ENCODE results near the gene EIF4B. TPM values are rescaled to one million over a fixed set of nuclear protein-coding genes. Genes with fewer than 3 reads are reported as not detected.

Gene EIF4B
- total RNA-seq, 1 experiment from 2014 or later = 445 TPM

DNA sequence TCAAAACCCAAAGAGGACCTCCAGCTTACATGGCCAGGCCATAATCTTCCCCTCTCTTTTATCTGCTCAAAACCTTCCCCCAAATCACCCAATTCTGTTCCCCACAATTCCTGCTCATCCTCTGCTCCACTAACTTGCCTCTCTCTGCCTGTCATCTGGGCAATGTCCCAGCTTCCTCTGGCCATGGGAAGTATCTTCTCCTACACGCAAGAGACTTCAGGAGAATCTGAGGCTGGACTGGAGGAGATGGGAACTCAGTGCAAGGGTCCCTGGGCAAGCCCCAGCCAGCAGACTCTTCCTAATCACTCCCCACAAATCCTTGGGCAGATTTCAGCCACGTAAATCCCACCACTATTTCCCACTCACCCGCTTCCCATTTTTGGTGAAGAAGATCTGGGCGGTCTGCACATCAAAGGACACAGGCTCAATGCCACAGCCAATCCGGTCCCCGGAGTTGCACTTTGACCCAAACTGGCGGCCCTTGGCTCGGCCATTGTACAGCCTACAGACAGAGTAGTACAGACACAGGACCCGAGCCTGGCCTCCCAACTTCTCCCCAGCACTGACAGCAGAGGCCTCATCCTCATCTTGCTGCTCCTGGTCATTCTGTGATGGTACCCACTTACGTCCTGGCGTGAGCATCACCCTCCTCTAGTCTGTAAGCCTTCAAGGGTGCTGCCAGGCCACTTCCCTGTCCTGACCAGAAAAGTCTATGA is 68.2 kb downstream of the EIF4B start:
- intact Hi-C loops (cut with micrococcal nuclease; ENCODE audit: unreplicated experiment) = no loop called here
- H3K9me3 Mint-ChIP-seq (ENCODE audit: unreplicated experiment) = no peaks in the 10 kb centered on the region
- no peak overlapping the region for H3K4me3 Mint-ChIP-seq (ENCODE audit: unreplicated experiment)
- H3K27me3 Mint-ChIP-seq (ENCODE audit: insufficient read depth, unreplicated experiment) = no peaks in the 10 kb centered on the region
- peaks cover 4% of the 10 kb centered on the region; the same call in 1 of the 2 replicates for H3K4me1 ChIP-seq
- TF ChIP-seq, protein P1, sequence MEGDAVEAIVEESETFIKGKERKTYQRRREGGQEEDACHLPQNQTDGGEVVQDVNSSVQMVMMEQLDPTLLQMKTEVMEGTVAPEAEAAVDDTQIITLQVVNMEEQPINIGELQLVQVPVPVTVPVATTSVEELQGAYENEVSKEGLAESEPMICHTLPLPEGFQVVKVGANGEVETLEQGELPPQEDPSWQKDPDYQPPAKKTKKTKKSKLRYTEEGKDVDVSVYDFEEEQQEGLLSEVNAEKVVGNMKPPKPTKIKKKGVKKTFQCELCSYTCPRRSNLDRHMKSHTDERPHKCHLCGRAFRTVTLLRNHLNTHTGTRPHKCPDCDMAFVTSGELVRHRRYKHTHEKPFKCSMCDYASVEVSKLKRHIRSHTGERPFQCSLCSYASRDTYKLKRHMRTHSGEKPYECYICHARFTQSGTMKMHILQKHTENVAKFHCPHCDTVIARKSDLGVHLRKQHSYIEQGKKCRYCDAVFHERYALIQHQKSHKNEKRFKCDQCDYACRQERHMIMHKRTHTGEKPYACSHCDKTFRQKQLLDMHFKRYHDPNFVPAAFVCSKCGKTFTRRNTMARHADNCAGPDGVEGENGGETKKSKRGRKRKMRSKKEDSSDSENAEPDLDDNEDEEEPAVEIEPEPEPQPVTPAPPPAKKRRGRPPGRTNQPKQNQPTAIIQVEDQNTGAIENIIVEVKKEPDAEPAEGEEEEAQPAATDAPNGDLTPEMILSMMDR (IDR thresholded peaks at IDR 0.05; ENCODE audit: insufficient read depth in 1 of 2, low read depth in 1 of 2, low read length in 1 of 2, severe bottlenecking in 1 of 2, unreplicated experiment in 1 of 2) = no peak
- H3K4me1 Mint-ChIP-seq (ENCODE audit: low read depth, unreplicated experiment) = peaks cover 8% of the 10 kb centered on the region
- H3K4me3 ChIP-seq (ENCODE audit: low read depth, low read length) = no peak overlapping the region
- no peaks in the 10 kb centered on the region; the same call in 1 of the 2 replicates for H3K36me3 ChIP-seq (ENCODE audit: control insufficient read depth, insufficient read depth, low read length)
- DNase-seq = no peak
- H3K36me3 Mint-ChIP-seq (ENCODE audit: insufficient read depth, unreplicated experiment) = peaks cover 11% of the 10 kb centered on the region
- no TSS peak for BruUV-seq (replicated peaks)
- no peaks in the 10 kb centered on the region for H3K9me3 ChIP-seq
- POLR2A ChIA-PET = no interaction called here
- no peaks in the 10 kb centered on the region for H3K27me3 ChIP-seq (replicated peaks; ENCODE audit: control insufficient read depth, insufficient read depth, low read length)
- H3K27ac Mint-ChIP-seq (ENCODE audit: unreplicated experiment) = no peak overlapping the region
- CTCF ChIA-PET = no interaction called here

GRCh38 chr12:53074999-53075370 is 68.7 kb downstream of the EIF4B start:
- H3K4me1 Mint-ChIP-seq (ENCODE audit: low read depth, unreplicated experiment) = peaks cover 8% of the 10 kb centered on the region
- H3K9me3 Mint-ChIP-seq (ENCODE audit: unreplicated experiment) = no peaks in the 10 kb centered on the region
- H3K27ac Mint-ChIP-seq (ENCODE audit: unreplicated experiment) = no peak overlapping the region

DNA sequence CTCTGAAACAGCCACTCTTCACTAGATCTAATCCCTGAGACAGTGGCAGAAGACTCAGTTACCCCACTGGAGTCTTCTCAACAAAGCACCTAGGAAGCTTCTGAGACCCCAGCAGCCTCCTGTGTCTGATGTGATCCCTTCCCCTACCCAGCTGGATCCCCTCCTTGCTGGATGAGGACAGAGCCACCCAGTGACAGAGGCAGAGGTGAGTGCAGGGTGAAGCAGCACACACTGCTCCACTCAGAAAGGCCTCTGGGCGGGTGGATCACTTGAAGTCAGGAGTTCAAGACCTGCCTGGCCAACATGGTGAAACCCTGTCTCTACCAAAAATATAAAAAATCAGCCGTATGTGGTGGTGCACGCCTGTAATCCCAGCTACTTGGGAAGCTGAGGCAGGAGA is 70.2 kb downstream of the EIF4B start:
- Mint-ChIP-seq H3K4me3 (ENCODE audit: unreplicated experiment) (no peak overlapping the region), H3K4me1 (ENCODE audit: low read depth, unreplicated experiment) (peaks cover 18% of the 10 kb centered on the region), H3K27me3 (ENCODE audit: insufficient read depth, unreplicated experiment) (no peaks in the 10 kb centered on the region), H3K27ac (ENCODE audit: unreplicated experiment) (no peak overlapping the region), H3K9me3 (ENCODE audit: unreplicated experiment) (no peaks in the 10 kb centered on the region), H3K36me3 (ENCODE audit: insufficient read depth, unreplicated experiment) (peaks cover 12% of the 10 kb centered on the region)
- BruUV-seq (replicated peaks) = no TSS peak
- TF ChIP-seq, protein P1 (IDR thresholded peaks at IDR 0.05; ENCODE audit: insufficient read depth in 1 of 2, low read depth in 1 of 2, low read length in 1 of 2, severe bottlenecking in 1 of 2, unreplicated experiment in 1 of 2) = no peak
- peaks cover 4% of the 10 kb centered on the region; the same call in 1 of the 2 replicates for H3K4me1 ChIP-seq
- ChIA-PET CTCF (no interaction called here), POLR2A (no interaction called here)
- no peaks in the 10 kb centered on the region for H3K27me3 ChIP-seq (replicated peaks; ENCODE audit: control insufficient read depth, insufficient read depth, low read length)
- DNase-seq = no peak
- no peaks in the 10 kb centered on the region; the same call in 1 of the 2 replicates for H3K36me3 ChIP-seq (ENCODE audit: control insufficient read depth, insufficient read depth, low read length)
- no peaks in the 10 kb centered on the region for H3K9me3 ChIP-seq
- H3K4me3 ChIP-seq (ENCODE audit: low read depth, low read length) = no peak overlapping the region
- intact Hi-C loops (cut with micrococcal nuclease; ENCODE audit: unreplicated experiment) = no loop called here

More at GRCh38 chr12:53074999-53075370, 68.7 kb downstream of the EIF4B start:
- ChIA-PET POLR2A (no interaction called here), CTCF (no interaction called here)
- Histone ChIP-seq H3K27me3 (replicated peaks; ENCODE audit: control insufficient read depth, insufficient read depth, low read length) (no peaks in the 10 kb centered on the region), H3K4me1 (peaks cover 4% of the 10 kb centered on the region; the same call in 1 of the 2 replicates), H3K9me3 (no peaks in the 10 kb centered on the region), H3K4me3 (ENCODE audit: low read depth, low read length) (no peak overlapping the region), H3K36me3 (ENCODE audit: control insufficient read depth, insufficient read depth, low read length) (no peaks in the 10 kb centered on the region; the same call in 1 of the 2 replicates)
- Mint-ChIP-seq H3K4me3 (ENCODE audit: unreplicated experiment) (no peak overlapping the region), H3K36me3 (ENCODE audit: insufficient read depth, unreplicated experiment) (peaks cover 12% of the 10 kb centered on the region), H3K27me3 (ENCODE audit: insufficient read depth, unreplicated experiment) (no peaks in the 10 kb centered on the region)
- intact Hi-C loops (cut with micrococcal nuclease; ENCODE audit: unreplicated experiment) = no loop called here
- BruUV-seq (replicated peaks) = no TSS peak
- TF ChIP-seq, protein P1 (IDR thresholded peaks at IDR 0.05; ENCODE audit: insufficient read depth in 1 of 2, low read depth in 1 of 2, low read length in 1 of 2, severe bottlenecking in 1 of 2, unreplicated experiment in 1 of 2) = no peak
- DNase-seq = no peak
